Activated CD4-positive, alpha-beta T cell treated with anti-CD3 and anti-CD28 coated beads, Interleukin-2, amount 50 U/mL, for 24 hours (primary cell): ENCODE data around the gene CPLX1.

Source experiments
- DNase-seq, 2 donors: peaks; one replicate each; pipeline ENCODE4 v3.0.0-alpha.2; 2020; ENCODE audit warnings: low read depth in 1 of 2, low spot score in 1 of 2

Gene CPLX1

GRCh38 chr4:825971-826330, at the start of gene CPLX1:
CPLX1 (minus strand) TSS chr4:826129; CDS start chr4:824522, 1,607 bp downstream.
- no peak for DNase-seq

- no peak for DNase-seq
Measured at GRCh38 chr4:874971-875817, 49.3 kb upstream of the CPLX1 start.

GRCh38 chr4:874056-874455, 48.1 kb upstream of the CPLX1 start:
- DNase-seq = no peak

GRCh38 chr4:872241-872981, 46.5 kb upstream of the CPLX1 start:
- DNase-seq = no peak

DNA sequence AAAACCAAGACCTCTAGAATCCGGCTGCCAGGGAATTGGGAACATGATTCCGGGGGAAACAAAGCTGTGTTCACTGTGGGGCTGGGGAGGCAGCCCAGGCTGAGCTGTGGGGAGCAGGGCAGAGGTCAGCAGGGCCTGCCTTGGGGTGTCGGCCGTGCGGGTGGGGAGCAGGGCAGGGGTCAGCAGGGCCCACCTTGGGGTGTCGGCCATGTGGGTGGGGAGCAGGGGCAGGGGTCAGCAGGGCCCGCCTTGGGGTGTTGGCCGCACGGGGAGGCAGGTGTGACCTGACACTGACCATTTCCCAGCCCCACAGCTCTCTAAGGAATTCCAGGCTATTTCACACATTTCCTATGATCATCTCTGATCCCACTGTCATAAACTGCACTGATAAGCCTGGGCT, 45.6 kb upstream of the CPLX1 start:
- no peak for DNase-seq

GRCh38 chr4:870951-871350, 45.0 kb upstream of the CPLX1 start:
- DNase-seq = no peak

DNA sequence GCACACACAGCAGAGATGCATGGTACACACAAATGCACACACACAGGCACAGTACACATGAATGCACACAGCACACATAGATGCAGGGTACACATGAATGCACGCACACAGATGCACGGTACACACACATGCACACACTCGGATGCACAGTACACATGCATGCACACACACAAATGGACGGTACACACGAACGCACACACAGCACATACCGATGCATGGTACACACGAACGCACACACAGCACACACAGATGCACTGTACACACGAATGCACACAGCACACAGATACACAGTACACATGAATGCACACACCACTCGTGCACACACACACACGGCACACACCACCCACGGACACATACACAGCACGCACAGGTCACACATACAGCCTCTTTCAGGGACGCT, 43.8 kb upstream of the CPLX1 start:
- DNase-seq = no peak

- no peak for DNase-seq
Measured at GRCh38 chr4:868421-868820, 42.5 kb upstream of the CPLX1 start.

- no peak for DNase-seq
Measured at GRCh38 chr4:867526-868250, 41.8 kb upstream of the CPLX1 start.

GRCh38 chr4:866761-867390, 40.9 kb upstream of the CPLX1 start:
- no peak for DNase-seq

- DNase-seq = no peak
Measured at GRCh38 chr4:866068-866760, 40.3 kb upstream of the CPLX1 start.

DNA sequence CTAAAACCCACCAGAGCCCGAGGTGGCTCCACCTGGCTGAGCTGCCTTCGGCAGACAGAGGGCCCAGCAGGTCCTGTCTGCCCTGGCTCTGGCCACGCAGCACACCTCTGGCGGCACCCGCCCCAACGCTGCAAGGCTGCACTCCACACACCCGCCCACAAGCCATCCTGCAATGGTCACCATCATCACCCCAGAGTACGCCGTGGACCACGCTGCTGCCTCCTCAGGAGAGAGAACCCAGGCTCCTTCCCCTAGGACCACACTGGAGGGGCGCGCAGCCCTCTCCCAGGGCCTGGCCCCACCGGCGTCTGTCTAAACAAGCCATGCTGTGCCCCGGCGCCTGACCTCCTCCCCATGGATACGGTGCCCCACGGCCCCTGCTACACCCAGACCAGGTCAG, 39.6 kb upstream of the CPLX1 start:
- no peak for DNase-seq

DNA sequence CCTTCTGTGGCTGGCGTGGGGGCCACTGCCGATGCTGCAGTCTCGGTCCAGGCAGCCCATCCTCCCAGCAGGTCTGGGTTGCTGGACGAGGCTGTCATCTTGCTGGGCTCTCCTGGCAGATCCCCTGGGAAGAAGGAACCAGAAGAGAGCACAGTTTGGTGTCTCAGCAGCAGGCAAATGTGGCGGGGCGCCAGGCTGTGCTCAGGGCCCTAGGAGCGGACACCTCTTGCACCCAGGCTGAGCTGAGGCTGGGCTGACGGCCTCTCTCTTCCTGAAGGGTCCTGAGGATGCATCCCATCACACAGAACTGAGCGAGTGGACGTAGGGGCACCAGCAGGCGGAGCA, 39.2 kb upstream of the CPLX1 start:
- no peak for DNase-seq

GRCh38 chr4:864456-865120, 38.7 kb upstream of the CPLX1 start:
- no peak for DNase-seq

DNA sequence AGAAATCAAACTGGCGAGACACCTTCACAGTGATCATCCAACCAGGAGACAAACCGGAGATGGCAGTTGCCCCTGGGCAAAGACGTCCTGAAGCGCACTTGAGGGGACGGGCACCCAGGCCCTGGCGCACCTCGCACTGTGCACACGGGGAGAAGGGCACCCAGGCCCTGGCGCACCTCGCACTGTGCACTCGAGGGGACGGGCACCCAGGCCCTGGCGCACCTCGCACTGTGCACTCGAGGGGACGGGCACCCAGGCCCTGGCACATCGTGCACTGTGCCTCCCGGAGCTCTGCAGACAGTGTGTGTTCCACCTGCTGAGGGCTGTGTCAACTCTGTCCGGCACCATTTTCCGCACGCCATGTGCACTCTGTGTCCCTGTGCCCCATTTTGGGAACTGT, 34.6 kb upstream of the CPLX1 start:
- no peak for DNase-seq

GRCh38 chr4:859496-859895, 33.6 kb upstream of the CPLX1 start:
- no peak for DNase-seq

DNA sequence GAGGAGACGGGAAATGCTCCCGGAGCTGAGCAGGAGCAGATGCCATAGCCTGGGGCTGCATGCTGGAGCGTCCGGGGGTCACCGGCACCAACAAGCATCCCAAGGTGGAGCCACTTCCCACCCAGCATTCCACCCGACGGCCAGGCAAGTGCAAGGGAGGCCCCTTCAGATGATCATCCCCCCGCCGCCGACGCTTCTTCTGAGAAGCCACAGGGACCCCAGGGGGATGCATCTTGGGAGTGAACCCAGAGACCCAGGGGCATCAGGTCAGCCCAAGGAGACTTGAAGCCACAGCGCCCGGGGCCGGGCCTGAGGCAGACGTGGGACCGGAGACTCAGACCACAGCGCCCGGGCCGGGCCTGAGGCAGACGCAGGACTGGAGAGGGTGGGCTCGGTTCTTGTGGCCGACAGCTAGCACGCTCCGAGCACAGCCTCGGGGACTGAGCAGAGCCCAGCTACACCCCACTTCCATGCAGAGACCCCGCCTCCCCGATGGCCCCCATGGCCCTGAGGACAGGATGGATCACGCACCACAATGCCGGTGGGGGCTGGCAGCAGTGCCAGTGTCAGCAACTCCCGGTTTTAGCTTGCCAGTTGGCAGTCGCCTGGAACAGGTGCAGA, 33.0 kb upstream of the CPLX1 start:
- no peak for DNase-seq

DNA sequence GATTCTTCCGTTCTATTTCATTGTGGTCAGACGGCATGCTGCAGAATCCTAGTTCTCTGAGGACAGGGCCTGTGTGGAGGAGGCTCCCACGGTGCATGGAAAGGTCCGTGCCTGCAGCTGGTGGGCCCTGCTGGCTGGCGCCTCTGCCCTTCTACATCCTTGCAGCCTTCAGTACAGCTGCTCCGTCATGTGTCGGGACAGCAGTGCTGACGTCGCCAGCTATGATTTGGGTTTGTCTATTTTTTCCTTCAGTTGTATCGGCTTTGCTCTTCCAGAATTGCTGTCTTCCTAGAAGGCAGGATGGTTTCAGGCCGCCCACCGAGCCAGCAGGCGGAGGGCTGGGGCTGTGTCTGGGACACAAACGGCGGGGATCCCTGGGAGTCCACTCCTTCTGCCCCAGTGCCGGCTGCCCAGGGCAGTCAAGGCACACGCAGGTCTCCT, 32.1 kb upstream of the CPLX1 start:
- no peak for DNase-seq

GRCh38 chr4:857461-857860, 31.5 kb upstream of the CPLX1 start:
- no peak for DNase-seq
